Neural cell (in vitro differentiated cells): Measurements from ENCODE around the gene WDR20. TPM values are rescaled to one million over a fixed set of nuclear protein-coding genes. Genes with fewer than 3 reads are reported as not detected.
A peak's percentile ranks its signal among the peaks of the same experiment; 100 is the strongest.

Source experiments
- H2AFZ ChIP-seq: fragments of 200-600, 300-800 bp; sonication (generic), shearing (Covaris generic); 2 replicates; pipeline ENCODE4 v1.6.0; 2014; ENCODE audit warnings: low read depth, mild to moderate bottlenecking, antibody characterized with exemption, low read length, moderate library complexity
- H3F3A ChIP-seq: fragments of 200-600 bp; shearing (Covaris generic); 2 replicates; pipeline ENCODE4 v1.6.1; 2016; ENCODE audit warnings: mild to moderate bottlenecking, moderate library complexity, mixed read lengths, antibody characterized with exemption, low read length; ENCODE audit not compliant: insufficient read depth, poor library complexity, severe bottlenecking
- H3K27ac ChIP-seq: fragments of 200-600, 300-800 bp; sonication (generic), shearing (Covaris generic); 2 replicates; pipeline ENCODE4 v1.5.1; 2014; ENCODE audit warnings: mild to moderate bottlenecking, low read length, moderate library complexity
- H3K27me3 ChIP-seq: fragments of 300-800, 200-600 bp; sonication (generic), shearing (Covaris generic); 2 replicates; pipeline ENCODE4 v1.6.0; 2014; ENCODE audit warnings: mild to moderate bottlenecking, low read depth, low read length, moderate library complexity; ENCODE audit not compliant: insufficient read depth
- H3K36me3 ChIP-seq: fragments of 300-800, 200-600 bp; sonication (generic), shearing (Covaris generic); 2 replicates; pipeline ENCODE4 v1.5.1; 2014; ENCODE audit warnings: mild to moderate bottlenecking, antibody characterized with exemption, low read length, moderate library complexity; ENCODE audit not compliant: insufficient read depth
- H3K4me2 ChIP-seq: fragments of 300-800, 200-600 bp; sonication (generic), shearing (Covaris generic); 2 replicates; pipeline ENCODE4 v1.6.0; 2014; ENCODE audit warnings: mild to moderate bottlenecking, low read length
- H3K4me3 ChIP-seq: fragments of 300-800, 200-600 bp; sonication (generic), shearing (Covaris generic); 2 replicates; pipeline ENCODE4 v1.5.1; 2014; ENCODE audit warnings: mild to moderate bottlenecking, low read length, moderate library complexity
- H3K79me2 ChIP-seq: fragments of 200-600 bp; shearing (Covaris generic); replicated peaks from 2 replicates; pipeline ENCODE4 v1.6.0; 2014; ENCODE audit warnings: mild to moderate bottlenecking, low read length, moderate library complexity; ENCODE audit not compliant: insufficient read depth
- H3K9ac ChIP-seq: fragments of 300-800, 200-600 bp; sonication (generic), shearing (Covaris generic); 2 replicates; pipeline ENCODE4 v1.6.1; 2016; ENCODE audit warnings: mild to moderate bottlenecking, low read length, mixed read lengths
- H3K9me2 ChIP-seq: fragments of 200-600 bp; shearing (Covaris generic); 2 replicates; pipeline ENCODE4 v1.6.1; 2016; ENCODE audit warnings: mild to moderate bottlenecking, low read length, mixed read lengths; ENCODE audit not compliant: insufficient read depth
- H3K9me3 ChIP-seq: fragments of 200-600, 300-800 bp; sonication (generic), shearing (Covaris generic); 2 replicates; pipeline ENCODE4 v1.6.1; 2016; ENCODE audit warnings: mild to moderate bottlenecking, mixed run types, low read length, moderate library complexity, mixed read lengths
- H4K20me1 ChIP-seq: fragments of 200-600 bp; shearing (Covaris generic); 2 replicates; pipeline ENCODE4 v1.6.1; 2016; ENCODE audit warnings: mild to moderate bottlenecking, mixed run types; ENCODE audit not compliant: insufficient read depth
- CTCF ChIP-seq: fragments of 450-650 bp; IDR thresholded peaks from 2 replicates; pipeline ENCODE4 v1.5.1; 2014; ENCODE audit warnings: antibody characterized with exemption, mild to moderate bottlenecking, moderate library complexity; ENCODE audit not compliant: poor library complexity, severe bottlenecking
- EP300 ChIP-seq: fragments of 450-650 bp; conservative IDR thresholded peaks from 2 replicates; pipeline ENCODE4 v1.6.1; 2014; ENCODE audit warnings: antibody characterized with exemption, mild to moderate bottlenecking, moderate library complexity; ENCODE audit not compliant: poor library complexity, severe bottlenecking
- EZH2 ChIP-seq: fragments of 200-600, 300-800 bp; shearing (Covaris generic), sonication (generic); IDR thresholded peaks from 2 replicates; pipeline ENCODE4 v1.6.1; 2014; ENCODE audit warnings: antibody characterized with exemption, low read length, borderline replicate concordance, mild to moderate bottlenecking; ENCODE audit not compliant: insufficient read depth, poor library complexity, severe bottlenecking
- MXI1 ChIP-seq: fragments of 450-650 bp; conservative IDR thresholded peaks from 2 replicates; pipeline ENCODE4 v1.6.1; 2014; ENCODE audit warnings: antibody characterized with exemption, mild to moderate bottlenecking; ENCODE audit not compliant: poor library complexity, severe bottlenecking
- POLR2AphosphoS5 ChIP-seq: IDR thresholded peaks from 2 replicates; pipeline ENCODE4 v1.6.1; 2012
- RAD21 ChIP-seq: fragments of 450-650 bp; conservative IDR thresholded peaks from 2 replicates; pipeline ENCODE4 v1.6.1; 2014; ENCODE audit warnings: antibody characterized with exemption, mild to moderate bottlenecking, moderate library complexity
- REST ChIP-seq: IDR thresholded peaks from 2 replicates; pipeline ENCODE4 v1.6.1; 2012; ENCODE audit warnings: borderline replicate concordance
- SMC3 ChIP-seq: fragments of 450-650 bp; conservative IDR thresholded peaks from 2 replicates; pipeline ENCODE4 v1.6.1; 2014; ENCODE audit warnings: antibody characterized with exemption, mild to moderate bottlenecking, moderate library complexity; ENCODE audit not compliant: poor library complexity
- TAF1 ChIP-seq: IDR thresholded peaks from 2 replicates; pipeline ENCODE4 v1.6.1; 2012; ENCODE audit warnings: low read depth
- polyA plus RNA-seq: library from polyadenylated mRNA; depleted of rRNA; stranded (reverse); fragments of >200 nt; gene quantifications from 2 replicates; pipeline ENCODE4 v1.2.3, GENCODE V29; 2014

Gene WDR20
- polyA plus RNA-seq, 1 donor from 2014 or later = 28.6 TPM

- Histone ChIP-seq H3K27ac (peak overlapping the region; percentile 90), H3K9me3 (no peaks in the 10 kb centered on the region), H3K27me3 (no peaks in the 10 kb centered on the region), H3F3A (peaks cover 10% of the 10 kb centered on the region), H3K4me2 (peak overlapping the region; percentile 76), H4K20me1 (no peaks in the 10 kb centered on the region), H3K9ac (peak overlapping the region; percentile 56), H3K36me3 (no peaks in the 10 kb centered on the region), H3K4me3 (peak overlapping the region; percentile 57), H3K79me2 (peaks cover 38% of the 10 kb centered on the region), H3K9me2 (no peaks in the 10 kb centered on the region), H2AFZ (peak overlapping the region; percentile 7)
- peak; percentile 16 for TF ChIP-seq REST
- peak; percentile 35 for TF ChIP-seq CTCF
- TF ChIP-seq TAF1 = peak; percentile 20
- TF ChIP-seq EZH2 = no peak
- peak; percentile 56 for TF ChIP-seq POLR2AphosphoS5
- peak; percentile 34 for TF ChIP-seq RAD21
- peak; percentile 66 for TF ChIP-seq EP300
- no peak for TF ChIP-seq SMC3
- TF ChIP-seq MXI1 = peak; percentile 20
Observed at GRCh38 chr14:102184316-102185035, 44.8 kb downstream of the WDR20 start.

GRCh38 chr14:102185360-102185759 lies 45.7 kb downstream of the WDR20 start:
- peak overlapping the region; percentile 57 for H3K4me3 ChIP-seq
- H2AFZ ChIP-seq = no peak overlapping the region
- H3K79me2 ChIP-seq = peaks cover 39% of the 10 kb centered on the region
- peaks cover 10% of the 10 kb centered on the region for H3F3A ChIP-seq
- no peaks in the 10 kb centered on the region for H3K9me2 ChIP-seq
- H3K36me3 ChIP-seq = no peaks in the 10 kb centered on the region
- peak overlapping the region; percentile 56 for H3K9ac ChIP-seq
- peak overlapping the region; percentile 90 for H3K27ac ChIP-seq
- no peaks in the 10 kb centered on the region for H4K20me1 ChIP-seq
- H3K9me3 ChIP-seq = no peaks in the 10 kb centered on the region
- TF ChIP-seq EP300 = no peak
- TF ChIP-seq CTCF = no peak
- no peak for TF ChIP-seq POLR2AphosphoS5
- no peak for TF ChIP-seq TAF1
- TF ChIP-seq EZH2 = no peak
- TF ChIP-seq REST = no peak
- TF ChIP-seq MXI1 = no peak
- TF ChIP-seq SMC3 = no peak
- TF ChIP-seq RAD21 = no peak
- no peak overlapping the region for H3K4me2 ChIP-seq
- H3K27me3 ChIP-seq = no peaks in the 10 kb centered on the region
